Neural progenitor cell (in vitro differentiated cells): ENCODE results near the gene CNOT8. TPM values are rescaled to one million over a fixed set of nuclear protein-coding genes. Genes with fewer than 3 reads are reported as not detected.
"Not testable (repeated sequence)": the region's sequence is repeated elsewhere in the genome, so short reads cannot be mapped to it uniquely, and the experiment has no call there.

ENCODE experiments used
- DNase-seq: peaks from one replicate; pipeline ENCODE4 v3.0.0-alpha.2; 2016; ENCODE audit warnings: low spot score
- H2AFZ ChIP-seq: fragments of 200-600 bp; sonication (generic); replicated peaks from 2 replicates; pipeline ENCODE4 v1.6.1; 2016; ENCODE audit warnings: antibody characterized with exemption
- H3F3A ChIP-seq: fragments of 200-600 bp; sonication (generic); 2 replicates; pipeline ENCODE4 v1.6.1; 2016; ENCODE audit warnings: antibody characterized with exemption, low read depth
- H3K27ac ChIP-seq: fragments of 200-600 bp; sonication (generic); 2 replicates; pipeline ENCODE4 v1.5.1; 2016; ENCODE audit warnings: mild to moderate bottlenecking
- H3K27me3 ChIP-seq: fragments of 200-600 bp; sonication (generic); 2 replicates; pipeline ENCODE4 v1.6.1; 2016; ENCODE audit warnings: mild to moderate bottlenecking, moderate library complexity
- H3K36me3 ChIP-seq: fragments of 200-600 bp; sonication (generic); 2 replicates; pipeline ENCODE4 v1.5.1; 2016
- H3K4me1 ChIP-seq: fragments of 200-600 bp; sonication (generic); 2 replicates; pipeline ENCODE4 v1.6.1; 2016; ENCODE audit warnings: mixed run types
- H3K4me2 ChIP-seq: fragments of 200-600 bp; sonication (generic); 2 replicates; pipeline ENCODE4 v1.6.1; 2016
- H3K4me3 ChIP-seq: fragments of 200-600 bp; sonication (generic); 2 replicates; pipeline ENCODE4 v1.5.1; 2016
- H3K79me2 ChIP-seq: fragments of 200-600 bp; sonication (generic); 2 replicates; pipeline ENCODE4 v1.6.1; 2016; ENCODE audit warnings: low read depth
- H3K9ac ChIP-seq: fragments of 200-600 bp; sonication (generic); 2 replicates; pipeline ENCODE4 v1.6.1; 2016
- H3K9me3 ChIP-seq: fragments of 200-600 bp; sonication (generic); 2 replicates; pipeline ENCODE4 v1.5.1; 2016; ENCODE audit warnings: low read depth
- H4K20me1 ChIP-seq: fragments of 200-600 bp; sonication (generic); 2 replicates; pipeline ENCODE4 v1.6.1; 2016; ENCODE audit warnings: low read depth
- H3K27ac Mint-ChIP-seq: 3 replicates; pipeline ENCODE4 v1.8.0; 2021; ENCODE audit warnings: mixed read lengths
- H3K27me3 Mint-ChIP-seq: 2 replicates; pipeline ENCODE4 v1.8.0; 2022; ENCODE audit warnings: low read depth, mild to moderate bottlenecking, inconsistent platforms, moderate library complexity, mixed read lengths; ENCODE audit not compliant: insufficient read depth
- H3K36me3 Mint-ChIP-seq: 3 replicates; pipeline ENCODE4 v1.8.0; 2021; ENCODE audit warnings: mixed read lengths
- H3K4me1 Mint-ChIP-seq: 3 replicates; pipeline ENCODE4 v1.8.0; 2021; ENCODE audit warnings: mixed read lengths
- H3K4me3 Mint-ChIP-seq: 3 replicates; pipeline ENCODE4 v1.8.0; 2021; ENCODE audit warnings: mild to moderate bottlenecking, moderate library complexity, mixed read lengths
- H3K9me3 Mint-ChIP-seq: 3 replicates; pipeline ENCODE4 v1.8.0; 2020; ENCODE audit warnings: mixed read lengths
- EZH2 ChIP-seq: fragments of 200-600 bp; sonication (generic); IDR thresholded peaks from 2 replicates; pipeline ENCODE4 v1.6.1; 2017; ENCODE audit warnings: antibody characterized with exemption, mild to moderate bottlenecking, moderate library complexity
- EZH2phosphoT487 ChIP-seq: fragments of 200-600 bp; sonication (generic); IDR thresholded peaks from 2 replicates; pipeline ENCODE4 v1.6.1; 2017; ENCODE audit warnings: antibody characterized with exemption
- total RNA-seq: library from RNA; depleted of rRNA; stranded (reverse); fragments of >200 nt; gene quantifications from 2 replicates; pipeline ENCODE4 v1.2.3, GENCODE V29; 2015; ENCODE audit warnings: low replicate concordance
- TF ChIP-seq, protein P1 (sequence below): fragments of 200-600 bp; sonication (generic); IDR thresholded peaks from 2 replicates; pipeline ENCODE4 v1.5.1; 2017; ENCODE audit warnings: antibody characterized with exemption, mild to moderate bottlenecking

Gene CNOT8
- total RNA-seq, 1 donor from 2014 or later: 90.8 TPM

DNA sequence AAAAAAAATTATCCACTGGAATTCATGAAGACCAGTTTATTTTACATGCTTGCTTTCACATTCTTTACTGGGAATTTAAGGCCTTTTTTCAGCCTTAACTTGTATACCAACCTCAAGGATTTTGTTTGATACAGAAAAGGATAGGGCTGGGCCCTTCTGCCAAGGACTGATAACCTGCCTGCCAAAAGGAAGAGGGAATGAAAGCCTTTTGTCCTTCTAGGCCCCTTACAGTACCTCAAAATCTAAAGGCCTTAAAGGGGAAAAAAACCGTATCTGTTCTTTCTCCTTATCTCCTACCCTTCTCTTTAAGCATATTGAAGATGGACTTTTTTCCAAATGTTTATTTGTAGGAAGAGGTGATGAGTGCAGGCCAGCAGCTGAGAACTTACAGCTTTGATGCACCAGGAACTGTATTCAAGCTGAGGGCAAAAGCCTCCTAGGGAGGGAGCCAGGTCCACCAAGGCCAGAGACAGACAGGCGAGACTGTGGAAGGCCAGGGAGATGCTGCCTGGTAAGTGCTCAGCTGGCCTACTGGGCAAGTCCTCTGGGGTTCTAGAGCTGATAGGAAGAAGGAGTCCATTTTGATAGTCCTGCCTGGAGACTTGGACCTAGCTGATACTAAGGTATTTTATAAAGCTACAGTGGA is 39.8 kb upstream of the CNOT8 start:
- peaks cover 7% of the 10 kb centered on the region for H3F3A ChIP-seq
- H3K4me3 ChIP-seq: no peak overlapping the region
- no peak overlapping the region for H3K9ac ChIP-seq
- H3K27me3 ChIP-seq: no peaks in the 10 kb centered on the region
- H3K27ac Mint-ChIP-seq: no peak overlapping the region
- H3K4me1 ChIP-seq: peaks cover 19% of the 10 kb centered on the region
- peaks cover 13% of the 10 kb centered on the region for H3K4me1 Mint-ChIP-seq
- no peaks in the 10 kb centered on the region for H3K36me3 ChIP-seq
- TF ChIP-seq, protein P1, sequence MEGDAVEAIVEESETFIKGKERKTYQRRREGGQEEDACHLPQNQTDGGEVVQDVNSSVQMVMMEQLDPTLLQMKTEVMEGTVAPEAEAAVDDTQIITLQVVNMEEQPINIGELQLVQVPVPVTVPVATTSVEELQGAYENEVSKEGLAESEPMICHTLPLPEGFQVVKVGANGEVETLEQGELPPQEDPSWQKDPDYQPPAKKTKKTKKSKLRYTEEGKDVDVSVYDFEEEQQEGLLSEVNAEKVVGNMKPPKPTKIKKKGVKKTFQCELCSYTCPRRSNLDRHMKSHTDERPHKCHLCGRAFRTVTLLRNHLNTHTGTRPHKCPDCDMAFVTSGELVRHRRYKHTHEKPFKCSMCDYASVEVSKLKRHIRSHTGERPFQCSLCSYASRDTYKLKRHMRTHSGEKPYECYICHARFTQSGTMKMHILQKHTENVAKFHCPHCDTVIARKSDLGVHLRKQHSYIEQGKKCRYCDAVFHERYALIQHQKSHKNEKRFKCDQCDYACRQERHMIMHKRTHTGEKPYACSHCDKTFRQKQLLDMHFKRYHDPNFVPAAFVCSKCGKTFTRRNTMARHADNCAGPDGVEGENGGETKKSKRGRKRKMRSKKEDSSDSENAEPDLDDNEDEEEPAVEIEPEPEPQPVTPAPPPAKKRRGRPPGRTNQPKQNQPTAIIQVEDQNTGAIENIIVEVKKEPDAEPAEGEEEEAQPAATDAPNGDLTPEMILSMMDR: no peak
- TF ChIP-seq EZH2 (no peak), EZH2phosphoT487 (no peak)
- H3K36me3 Mint-ChIP-seq: peaks cover 53% of the 10 kb centered on the region
- H3K4me2 ChIP-seq: no peak overlapping the region
- no peak overlapping the region for H3K4me3 Mint-ChIP-seq
- peaks cover 25% of the 10 kb centered on the region for H4K20me1 ChIP-seq
- H3K27ac ChIP-seq: no peak overlapping the region
- DNase-seq: no peak
- H3K9me3 Mint-ChIP-seq: no peaks in the 10 kb centered on the region
- no peaks in the 10 kb centered on the region for H3K79me2 ChIP-seq
- no peak overlapping the region for H2AFZ ChIP-seq
- peaks cover 7% of the 10 kb centered on the region for H3K27me3 Mint-ChIP-seq
- H3K9me3 ChIP-seq: no peaks in the 10 kb centered on the region

DNA sequence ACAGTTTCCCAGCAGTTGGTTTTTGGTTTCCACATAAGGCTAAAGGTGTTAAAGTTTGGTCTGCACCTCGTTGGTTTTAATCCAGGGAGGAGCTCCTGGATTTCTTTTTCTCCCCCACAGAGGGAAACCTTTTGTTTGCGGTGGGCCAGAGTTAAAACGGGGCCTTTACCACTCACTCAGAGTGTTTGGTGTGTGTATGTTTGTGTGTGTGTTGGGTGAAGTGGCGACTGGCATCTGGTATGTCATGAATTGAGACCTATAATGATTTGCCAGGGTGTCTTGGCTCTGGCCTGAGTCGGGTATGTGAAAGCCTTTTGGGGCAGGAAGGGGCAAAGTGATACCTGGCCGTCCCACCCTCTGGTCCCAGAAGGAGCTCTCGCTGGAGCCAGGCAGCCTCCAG is 38.9 kb upstream of the CNOT8 start:
- Histone ChIP-seq H3K27ac (no peak overlapping the region), H3K36me3 (no peaks in the 10 kb centered on the region), H3K4me3 (no peak overlapping the region), H3K27me3 (no peaks in the 10 kb centered on the region), H3F3A (peaks cover 7% of the 10 kb centered on the region), H2AFZ (no peak overlapping the region), H3K79me2 (no peaks in the 10 kb centered on the region), H3K9ac (no peak overlapping the region), H4K20me1 (peaks cover 25% of the 10 kb centered on the region), H3K4me1 (peaks cover 19% of the 10 kb centered on the region), H3K4me2 (peak overlapping the region; percentile 6), H3K9me3 (no peaks in the 10 kb centered on the region)
- H3K4me1 Mint-ChIP-seq: peaks cover 13% of the 10 kb centered on the region
- no peak overlapping the region for H3K4me3 Mint-ChIP-seq
- H3K27ac Mint-ChIP-seq: peak overlapping the region; percentile 74
- H3K36me3 Mint-ChIP-seq: peaks cover 50% of the 10 kb centered on the region
- H3K27me3 Mint-ChIP-seq: peaks cover 7% of the 10 kb centered on the region
- H3K9me3 Mint-ChIP-seq: no peaks in the 10 kb centered on the region
- no peak for DNase-seq
- TF ChIP-seq EZH2: no peak
- TF ChIP-seq, protein P1: no peak

DNA sequence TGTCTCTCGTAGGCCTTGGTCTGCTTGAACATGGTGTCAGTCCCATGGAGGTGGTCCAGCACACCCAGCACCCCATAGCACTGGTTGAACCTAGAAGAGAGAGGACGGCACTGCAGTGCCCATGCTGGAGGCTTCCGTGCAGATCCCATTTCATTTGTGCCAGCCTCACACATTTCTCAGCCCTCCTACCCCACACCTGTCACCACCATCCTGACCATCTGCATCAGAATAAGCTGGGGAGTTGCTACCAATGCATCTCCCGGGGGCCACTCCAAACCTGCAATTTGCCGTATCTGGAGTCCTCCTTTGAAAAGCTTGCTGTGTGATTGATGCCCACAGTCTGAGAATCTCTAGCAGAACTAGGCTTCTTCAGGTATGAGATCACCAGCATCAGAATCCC is 38.0 kb upstream of the CNOT8 start:
- no peaks in the 10 kb centered on the region for H3K9me3 ChIP-seq
- Mint-ChIP-seq H3K27me3 (peaks cover 7% of the 10 kb centered on the region), H3K27ac (no peak overlapping the region), H3K9me3 (no peaks in the 10 kb centered on the region), H3K36me3 (peaks cover 42% of the 10 kb centered on the region), H3K4me3 (no peak overlapping the region), H3K4me1 (peaks cover 13% of the 10 kb centered on the region)
- no peaks in the 10 kb centered on the region for H3K27me3 ChIP-seq
- no peak for TF ChIP-seq EZH2phosphoT487
- TF ChIP-seq EZH2: no peak
- TF ChIP-seq, protein P1: no peak
- H3K4me2 ChIP-seq: no peak overlapping the region
- peaks cover 7% of the 10 kb centered on the region for H3F3A ChIP-seq
- no peaks in the 10 kb centered on the region for H3K79me2 ChIP-seq
- H3K4me1 ChIP-seq: peaks cover 19% of the 10 kb centered on the region
- no peak overlapping the region for H2AFZ ChIP-seq
- H3K27ac ChIP-seq: no peak overlapping the region
- no peaks in the 10 kb centered on the region for H3K36me3 ChIP-seq
- DNase-seq: no peak
- H3K9ac ChIP-seq: no peak overlapping the region
- H3K4me3 ChIP-seq: no peak overlapping the region
- H4K20me1 ChIP-seq: peaks cover 21% of the 10 kb centered on the region

DNA sequence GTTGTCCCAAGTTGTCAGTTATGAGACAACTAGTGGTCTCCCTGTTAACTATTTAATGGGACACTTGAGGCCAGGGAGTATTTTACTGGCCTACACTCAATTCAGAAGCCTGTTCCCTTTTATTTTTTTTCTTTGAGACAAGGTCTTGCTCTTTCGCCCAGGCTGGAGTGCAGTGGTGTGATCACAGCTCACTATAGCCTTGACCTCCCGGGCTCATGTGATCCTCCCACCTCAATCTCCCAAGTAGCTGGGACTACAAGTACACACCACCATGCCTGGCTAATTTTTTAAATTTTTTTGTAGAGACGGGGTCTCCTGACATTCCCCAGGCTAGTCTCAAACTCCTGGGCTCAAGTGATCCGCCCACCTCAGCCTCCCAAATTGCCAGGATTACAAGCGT is 35.5 kb upstream of the CNOT8 start:
- not testable (repeated sequence) for H3K36me3 ChIP-seq, H3K9ac ChIP-seq, H3K79me2 ChIP-seq, H3K27me3 ChIP-seq, H4K20me1 ChIP-seq, H3K9me3 Mint-ChIP-seq, H3K4me3 Mint-ChIP-seq, H2AFZ ChIP-seq, H3K27me3 Mint-ChIP-seq, H3K9me3 ChIP-seq, H3K27ac Mint-ChIP-seq, H3K4me3 ChIP-seq, H3K27ac ChIP-seq, DNase-seq, H3F3A ChIP-seq, H3K4me2 ChIP-seq
- Mint-ChIP-seq H3K4me1 (peaks cover 13% of the 10 kb centered on the region), H3K36me3 (peaks cover 26% of the 10 kb centered on the region)
- peaks cover 12% of the 10 kb centered on the region for H3K4me1 ChIP-seq
